RWPE1 (cell line): ENCODE measurements around the gene CHST14.
"Not testable (repeated sequence)": the region's sequence is repeated elsewhere in the genome, so short reads cannot be mapped to it uniquely, and the experiment has no call there.

Source experiments
- CTCF ChIA-PET: fragments of 350-600 bp; sonication (Branson Sonifier 250); formaldehyde crosslinking; extraction: SDS; loops from one replicate; lab custom pipeline; 2021; lab: Yijun Ruan, JAX
- POLR2A ChIA-PET: fragments of 400-600 bp; formaldehyde crosslinking; extraction: SDS; loops from one replicate; lab custom pipeline; 2020; ENCODE audit warnings: antibody characterized with exemption; ENCODE audit not compliant: low non-redundant PET; lab: Yijun Ruan, JAX
- DNase-seq: peaks from one replicate; pipeline ENCODE4 v3.0.0; 2012; ENCODE audit warnings: low spot score
- H3K27ac ChIP-seq: fragments of 450-650 bp; 2 replicates; pipeline ENCODE4 v1.5.1; 2017
- CTCF ChIP-seq: fragments of 450-650 bp; conservative IDR thresholded peaks from 2 replicates; pipeline ENCODE4 v1.5.1; 2017; ENCODE audit warnings: low read depth, mild to moderate bottlenecking

The CHST14 gene

DNA sequence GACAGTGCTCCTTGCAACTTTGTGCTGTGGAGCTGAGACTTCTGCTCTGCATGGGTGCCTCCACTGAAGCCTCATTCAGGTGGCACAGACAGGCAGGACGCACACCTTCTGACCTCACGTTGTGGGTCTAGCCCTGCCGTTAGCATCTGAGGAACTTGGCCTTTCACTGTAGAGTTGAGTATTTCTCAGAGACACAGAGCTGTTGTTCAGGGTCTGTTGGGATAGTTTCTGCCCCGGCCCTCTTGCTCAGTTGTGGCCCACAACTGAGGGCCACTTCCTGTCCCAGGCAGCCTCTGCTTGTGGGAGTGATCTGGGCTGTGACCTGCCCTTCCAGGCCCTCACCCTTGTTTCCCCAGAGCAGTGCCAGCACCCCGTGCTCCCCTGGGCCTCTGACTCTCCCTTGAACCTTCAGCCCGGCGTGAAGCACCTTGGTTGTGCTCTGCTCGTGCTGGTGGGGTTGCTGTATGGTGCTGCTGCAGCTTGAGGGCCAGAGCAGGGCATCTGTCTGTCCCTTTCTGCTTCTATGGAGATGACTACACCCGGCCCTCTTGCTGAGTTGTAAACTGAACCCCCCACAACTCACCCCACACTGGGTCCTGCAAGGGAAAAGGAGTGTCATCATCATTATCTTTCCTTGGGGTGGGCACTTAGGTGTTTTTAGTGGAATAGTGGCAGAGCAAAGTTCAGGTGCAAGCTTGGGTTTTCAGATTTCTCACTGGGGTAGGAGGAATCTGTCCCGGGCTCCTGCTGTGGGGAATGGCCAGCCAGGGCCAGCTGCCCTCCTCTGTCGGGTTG is 18.3 kb upstream of the CHST14 start:
- DNase-seq: no peak
- CTCF ChIA-PET: interaction anchor here (0.5 kb wide), 1 partner anchor 119 kb away, joined by 4 read pairs; no protein-coding TSS in a partner anchor
- no peak for TF ChIP-seq CTCF
- POLR2A ChIA-PET: no interaction called here
- peak overlapping the region; percentile 41 for H3K27ac ChIP-seq

- peak overlapping the region; percentile 89 for H3K27ac ChIP-seq
- POLR2A ChIA-PET: interaction anchor here (0.6 kb wide), 1 partner anchor 9 kb away, joined by 4 read pairs; no protein-coding TSS in a partner anchor
- DNase-seq: not testable (repeated sequence)
- CTCF ChIA-PET: interaction anchor here (1.7 kb wide), 1 partner anchor 12 kb away, joined by 3 read pairs; no protein-coding TSS in a partner anchor
Measured at GRCh38 chr15:40453941-40454340, 16.8 kb upstream of the CHST14 start.

GRCh38 chr15:40454904-40455391 is 15.8 kb upstream of the CHST14 start:
- ChIA-PET CTCF (interaction anchor here (0.5 to 1.7 kb wide), 5 partner anchors 14 to 152 kb away, joined by 3 to 6 read pairs (median 3); no protein-coding TSS in a partner anchor), POLR2A (interaction anchor here (1.4 kb wide), 1 partner anchor 16 kb away, joined by 7 read pairs; the partner anchor contains the start of gene CHST14)
- DNase-seq: peak; percentile 82
- TF ChIP-seq CTCF: no peak
- peak overlapping the region; percentile 89 for H3K27ac ChIP-seq

GRCh38 chr15:40456299-40456712 is 14.5 kb upstream of the CHST14 start:
- no peak for TF ChIP-seq CTCF
- DNase-seq: peak; percentile 81
- H3K27ac ChIP-seq: peak overlapping the region; percentile 89
- POLR2A ChIA-PET: no interaction called here
- CTCF ChIA-PET: no interaction called here

DNA sequence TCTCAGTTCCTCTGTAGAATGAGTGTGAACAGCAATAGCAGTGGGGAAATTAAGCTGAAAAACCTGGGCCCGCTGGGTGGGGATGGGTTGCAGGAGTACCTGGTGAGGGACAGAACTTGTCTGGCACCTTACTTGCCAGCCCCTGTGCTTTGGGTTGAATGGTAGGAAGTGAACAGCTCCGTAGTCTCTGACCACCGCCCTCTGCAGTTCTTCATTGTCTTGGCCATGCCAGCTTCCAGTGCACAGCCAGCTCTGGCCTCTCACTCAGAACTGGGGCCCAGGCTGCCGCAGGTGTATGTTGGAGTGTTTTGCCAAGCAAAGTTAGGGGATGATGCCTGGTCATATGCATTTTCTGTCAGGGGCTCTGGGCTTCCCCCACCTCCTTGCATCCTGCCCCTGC is 14.0 kb upstream of the CHST14 start:
- POLR2A ChIA-PET: interaction anchor here (0.6 kb wide), 1 partner anchor 862 kb away, joined by 5 read pairs; no protein-coding TSS in a partner anchor
- CTCF ChIA-PET: interaction anchor here (0.7 kb wide), 1 partner anchor 136 kb away, joined by 3 read pairs; no protein-coding TSS in a partner anchor
- DNase-seq: no peak

DNA sequence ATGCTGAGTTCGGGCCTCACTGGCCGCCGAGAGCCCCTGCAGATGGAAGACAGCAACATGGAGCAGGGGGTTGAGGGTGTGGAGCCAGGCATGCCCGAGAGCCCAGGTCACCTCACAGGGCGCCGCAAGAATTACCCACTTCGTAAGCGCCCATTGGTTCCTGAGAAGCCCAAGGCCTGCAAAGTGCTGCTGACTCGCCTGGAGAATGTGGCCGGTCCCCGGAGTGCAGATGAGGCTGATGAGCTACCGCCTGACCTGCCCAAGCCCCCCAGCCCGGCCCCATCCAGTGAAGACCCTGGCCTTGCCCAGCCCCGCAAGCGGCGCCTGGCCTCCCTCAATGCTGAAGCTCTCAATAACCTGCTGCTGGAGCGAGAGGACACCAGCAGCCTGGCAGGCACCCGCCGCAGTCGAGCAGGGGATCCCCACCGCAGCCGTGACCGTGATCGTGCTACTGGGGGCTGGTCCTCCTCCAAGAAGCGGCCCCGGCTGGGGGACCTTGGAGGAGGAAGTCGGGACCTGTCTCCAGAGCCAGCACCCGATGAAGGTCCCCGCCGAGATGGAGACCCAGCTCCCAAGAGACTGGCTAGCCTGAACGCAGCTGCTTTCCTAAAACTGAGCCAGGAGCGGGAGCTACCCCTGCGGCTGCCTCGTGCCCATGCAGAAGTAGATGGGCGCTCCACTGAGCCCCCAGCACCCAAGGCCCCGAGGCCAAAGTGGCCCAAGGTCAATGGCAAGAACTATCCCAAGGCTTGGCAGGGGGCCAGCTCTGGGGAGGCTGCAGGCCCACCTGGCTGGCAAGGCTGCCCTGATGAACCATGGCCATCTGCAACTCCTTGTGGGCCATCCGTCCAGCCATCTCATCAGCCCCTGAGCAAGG is 12.1 kb upstream of the CHST14 start:
- H3K27ac ChIP-seq: peak overlapping the region; percentile 5
- ChIA-PET POLR2A (no interaction called here), CTCF (no interaction called here)
- no peak for DNase-seq
- no peak for TF ChIP-seq CTCF

More for the DNA sequence above, 14.0 kb upstream of the CHST14 start:
- TF ChIP-seq CTCF: no peak
- peak overlapping the region; percentile 89 for H3K27ac ChIP-seq
